GM18909 (cell line): ENCODE measurements around the gene CHEK1.
"Not testable (repeated sequence)": the region's sequence is repeated elsewhere in the genome, so short reads cannot be mapped to it uniquely, and the experiment has no call there.

Experiments used
- ATAC-seq: cut with Tn5 transposase; IDR thresholded peaks from one replicate; pipeline ENCODE4 v1.9.1; 2021; ENCODE audit warnings: mild to moderate bottlenecking; ENCODE audit not compliant: unreplicated experiment, poor library complexity

Gene CHEK1

DNA sequence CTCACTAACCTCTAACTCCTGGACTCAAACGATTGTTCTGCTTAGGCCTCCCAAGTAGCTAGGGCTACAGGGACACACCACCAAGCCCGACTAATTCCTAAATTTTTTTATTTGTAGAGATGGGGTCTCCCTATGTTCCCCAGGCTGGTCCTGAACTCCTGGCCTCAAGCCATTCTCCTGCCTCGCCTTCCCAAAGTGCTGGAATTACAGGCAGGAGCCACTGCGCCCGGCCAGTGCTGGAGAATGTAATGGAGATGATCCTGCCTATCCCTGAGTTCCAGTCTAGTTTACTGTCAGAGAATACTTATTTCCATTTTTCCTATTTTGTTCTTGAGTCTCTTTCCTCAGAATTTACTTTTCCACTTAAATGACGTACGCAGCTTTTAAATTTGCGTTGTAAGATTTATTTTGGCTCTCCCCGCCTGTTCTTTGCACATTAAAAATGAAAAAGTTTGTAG, at the start of gene CHEK1:
Gene CHEK1 (plus strand): TSS at position 408 of the 458 bp plus-strand sequence. CDS start 1,606 bp downstream, outside the sequence.
- no peak for ATAC-seq

DNA sequence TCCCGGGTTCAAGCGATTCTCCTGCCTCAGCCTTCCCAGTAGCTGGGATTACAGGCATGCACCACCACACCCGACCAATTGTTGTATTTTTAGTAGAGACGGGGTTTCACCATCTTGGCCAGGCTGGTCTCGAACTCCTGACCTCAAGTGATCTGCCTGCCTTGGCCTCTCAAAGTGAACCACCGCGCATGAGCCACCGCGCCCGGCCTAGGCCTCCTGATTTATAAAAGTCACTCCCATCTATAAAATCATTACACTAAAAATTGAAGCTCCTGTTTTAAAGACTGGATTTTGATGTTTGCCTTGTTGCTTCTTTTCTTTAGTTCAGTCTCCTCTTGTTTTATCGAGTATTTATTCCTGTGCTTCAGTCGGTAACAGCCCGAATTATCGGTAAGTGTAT, 47.8 kb upstream of the CHEK1 start:
- not testable (repeated sequence) for ATAC-seq

DNA sequence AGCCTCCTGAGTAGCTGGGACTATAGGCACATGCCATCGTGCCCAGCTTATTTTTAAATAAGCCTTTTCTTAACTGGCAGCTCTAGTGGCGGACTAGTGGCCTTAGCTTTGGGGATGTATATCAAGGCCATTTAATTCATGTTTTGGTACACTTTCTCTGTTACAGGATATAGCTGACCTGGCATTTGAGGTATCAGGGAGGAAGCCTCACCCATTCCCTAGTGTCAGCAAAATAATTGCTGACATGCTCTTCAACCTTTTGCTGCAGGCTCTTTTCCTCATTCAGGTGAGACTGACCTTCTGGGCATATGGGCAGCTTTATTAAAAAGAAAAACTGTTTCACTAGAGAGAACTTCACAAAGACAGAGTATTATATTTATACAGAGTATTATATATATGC, 46.2 kb upstream of the CHEK1 start:
- no peak for ATAC-seq

DNA sequence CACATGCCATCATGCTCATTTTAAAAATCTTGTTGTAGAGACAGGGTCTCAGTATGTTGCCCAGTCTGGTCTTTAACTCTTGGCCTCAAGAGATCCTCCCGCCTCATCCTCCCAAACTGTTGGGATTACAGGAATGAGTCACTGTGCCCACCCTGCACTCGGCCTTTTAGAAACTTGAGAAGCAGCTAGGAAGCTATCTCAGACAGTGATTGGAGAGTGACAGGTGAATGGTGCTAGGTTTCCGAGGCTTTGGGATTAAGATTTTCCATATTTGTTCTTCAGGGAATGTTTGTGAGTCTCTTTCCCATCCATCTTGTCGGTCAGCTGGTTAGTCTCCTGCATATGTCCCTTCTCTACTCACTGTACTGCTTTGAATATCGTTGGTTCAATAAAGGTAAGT, 45.2 kb upstream of the CHEK1 start:
- ATAC-seq: no peak

DNA sequence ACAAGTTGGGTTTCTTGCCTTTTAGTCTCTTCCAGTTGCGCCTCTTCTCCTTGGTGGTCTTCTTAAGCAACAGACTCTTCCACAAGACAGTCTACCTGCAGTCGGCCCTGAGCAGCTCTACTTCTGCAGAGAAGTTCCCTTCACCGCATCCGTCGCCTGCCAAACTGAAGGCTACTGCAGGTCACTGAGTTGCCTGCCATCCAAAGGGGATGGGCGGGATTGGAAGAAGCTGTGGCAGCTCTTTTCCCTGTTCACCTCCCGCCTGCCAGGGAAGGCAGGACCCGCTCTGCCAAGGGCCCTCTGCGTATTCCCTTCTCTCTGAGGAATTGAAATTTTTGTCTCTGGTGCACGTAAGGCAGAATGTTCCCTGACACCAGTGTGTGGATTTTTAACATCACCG, 41.5 kb upstream of the CHEK1 start:
- ATAC-seq: no peak

DNA sequence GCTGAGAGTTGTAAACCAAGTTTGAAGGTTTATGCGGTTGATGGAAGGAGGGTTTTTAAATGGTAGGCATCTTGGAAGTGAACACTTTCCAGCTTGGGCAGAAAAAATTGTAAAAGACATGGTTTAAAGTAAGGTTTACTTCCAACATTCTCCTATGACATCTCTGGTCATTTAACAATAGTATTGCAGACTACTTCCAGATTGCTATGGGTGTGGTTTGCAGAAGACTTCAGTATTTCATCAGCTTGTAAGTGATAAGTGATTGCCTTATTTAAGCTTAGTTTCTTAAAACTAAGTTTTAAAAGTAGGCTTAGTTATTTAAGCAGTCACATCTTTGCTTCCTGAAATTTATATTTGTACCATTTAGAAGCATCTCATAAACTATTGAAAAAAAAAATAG, 39.5 kb upstream of the CHEK1 start:
- ATAC-seq: no peak

DNA sequence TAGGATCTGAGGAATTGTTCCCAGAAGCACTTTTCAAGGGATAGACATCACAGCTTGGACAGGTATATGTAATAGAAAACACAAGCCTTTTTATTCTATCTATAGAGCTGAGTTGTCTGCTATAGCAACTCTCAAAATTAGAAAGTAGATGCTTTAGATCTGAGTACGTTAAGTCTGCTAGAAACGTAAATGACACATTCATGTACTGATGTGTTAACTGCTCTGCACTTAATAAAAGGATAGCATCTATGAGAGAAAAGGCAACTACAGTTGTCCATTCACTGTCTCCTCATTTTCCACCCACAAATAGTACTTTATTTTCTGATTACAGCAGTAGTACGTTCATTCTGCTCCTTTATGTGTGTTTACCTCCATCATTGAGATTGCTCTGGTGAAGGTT, 38.3 kb upstream of the CHEK1 start:
- ATAC-seq: no peak

DNA sequence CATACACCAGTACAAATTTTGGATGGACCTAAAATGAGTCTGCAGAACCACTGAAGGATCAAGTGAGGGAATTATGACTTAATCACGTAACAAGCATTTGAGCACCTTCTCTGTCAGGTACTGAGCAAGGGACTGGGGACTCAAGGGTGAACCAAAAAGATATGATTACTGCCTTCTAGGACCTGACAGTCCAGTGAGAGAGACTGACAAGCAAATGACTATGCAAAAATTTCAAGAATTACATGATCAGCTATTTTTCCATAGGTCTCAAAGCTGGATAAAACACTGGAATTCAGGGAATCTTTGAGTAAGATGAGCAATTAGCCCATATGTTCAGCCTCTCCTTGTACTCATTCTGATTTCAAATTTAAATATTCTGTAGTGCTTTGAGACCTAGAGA, 37.5 kb upstream of the CHEK1 start:
- no peak for ATAC-seq

DNA sequence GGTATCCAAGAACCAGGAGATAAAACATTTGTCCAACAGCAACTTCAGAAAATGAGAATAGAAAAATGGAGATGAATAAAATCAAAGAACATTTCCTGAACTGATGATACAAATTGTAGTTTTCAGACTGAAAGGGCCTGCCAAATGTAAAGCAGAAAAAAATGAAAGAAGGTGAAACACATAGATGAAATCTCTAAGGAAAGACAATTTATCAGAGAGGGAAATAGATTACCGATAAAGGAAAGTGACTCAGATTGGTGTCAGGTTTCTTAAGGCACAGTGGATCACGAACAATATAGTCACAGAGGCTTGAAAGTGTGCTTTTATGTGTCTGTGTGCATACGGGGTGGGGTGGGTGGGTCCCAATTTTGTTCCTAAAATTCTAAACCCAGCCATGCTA, 36.5 kb upstream of the CHEK1 start:
- no peak for ATAC-seq

DNA sequence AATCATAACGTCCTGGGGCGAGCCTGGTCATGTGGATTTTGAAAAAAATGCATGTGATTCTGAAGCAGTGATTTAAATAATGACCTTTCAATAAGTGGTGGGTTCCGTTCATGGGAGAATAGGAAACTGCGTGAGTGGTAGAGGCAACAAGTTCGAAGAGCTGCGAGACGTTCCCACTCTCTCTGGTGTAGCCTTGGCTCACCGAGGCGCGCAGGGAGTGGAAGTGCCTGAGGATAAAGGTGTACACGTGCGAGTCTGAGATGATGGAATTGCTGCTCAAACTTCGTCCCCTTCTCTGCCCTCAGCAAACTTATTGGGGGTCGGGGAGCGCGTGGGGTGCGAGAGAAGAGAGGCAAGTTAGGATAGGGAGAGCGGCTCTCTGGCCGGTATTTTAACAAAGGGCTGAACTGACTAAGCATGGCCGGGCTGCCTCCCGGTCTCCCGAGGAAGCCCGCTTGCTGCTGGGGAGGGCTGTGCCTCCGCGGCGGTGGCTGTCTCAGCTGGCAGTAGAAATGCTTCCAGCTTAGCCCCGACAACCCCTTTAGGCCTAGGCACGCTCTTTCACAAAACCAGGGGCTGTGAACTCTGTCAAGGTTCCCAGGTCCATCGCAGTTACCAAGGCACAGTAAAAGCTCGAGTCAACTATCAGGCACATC, 33.2 kb upstream of the CHEK1 start:
- peak; percentile 20 for ATAC-seq

DNA sequence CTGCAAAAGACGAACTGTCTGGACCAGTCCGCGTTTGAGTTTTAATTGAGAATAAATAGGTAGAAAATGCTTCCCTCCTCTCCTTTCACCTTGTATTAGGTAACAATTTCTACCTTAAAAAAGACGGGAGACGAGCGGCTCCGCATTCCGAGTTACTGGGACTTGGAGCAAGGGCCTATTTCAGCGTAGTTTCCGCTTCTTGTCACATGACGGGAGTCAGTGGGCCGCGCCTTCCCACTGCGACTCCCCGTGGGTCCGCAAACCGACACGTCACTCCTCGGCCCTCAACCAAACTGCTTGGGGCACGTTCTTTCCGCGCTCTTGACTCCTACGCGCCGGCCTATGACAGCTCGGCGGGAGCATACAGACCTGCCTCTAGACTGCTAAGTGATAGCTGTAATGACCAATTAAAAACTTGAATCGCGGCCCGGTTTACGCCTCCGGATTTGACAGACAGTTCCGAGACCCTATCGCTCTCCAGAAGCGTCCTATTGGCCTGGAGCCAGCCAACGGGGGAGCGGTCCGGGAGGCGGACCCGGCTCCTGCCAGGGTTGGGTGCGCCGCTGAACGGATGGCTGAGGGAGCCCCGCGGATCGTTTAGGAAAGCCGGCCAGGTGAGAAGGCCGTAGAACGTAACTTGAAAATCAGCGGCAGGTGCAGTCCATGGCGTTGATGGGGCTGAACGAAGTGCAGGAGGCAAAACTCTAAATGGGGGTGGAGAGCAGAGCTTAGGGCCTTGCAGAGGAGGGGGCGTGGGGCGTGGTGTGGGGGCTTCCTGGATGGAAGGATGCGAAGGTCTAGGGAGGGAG, 32.5 kb upstream of the CHEK1 start, which contains the start of gene STT3A:
Gene STT3A (plus strand): TSS at position 548 of the 809 bp plus-strand sequence. CDS start 3,064 bp downstream, outside the sequence.
- peak; percentile 98 for ATAC-seq

DNA sequence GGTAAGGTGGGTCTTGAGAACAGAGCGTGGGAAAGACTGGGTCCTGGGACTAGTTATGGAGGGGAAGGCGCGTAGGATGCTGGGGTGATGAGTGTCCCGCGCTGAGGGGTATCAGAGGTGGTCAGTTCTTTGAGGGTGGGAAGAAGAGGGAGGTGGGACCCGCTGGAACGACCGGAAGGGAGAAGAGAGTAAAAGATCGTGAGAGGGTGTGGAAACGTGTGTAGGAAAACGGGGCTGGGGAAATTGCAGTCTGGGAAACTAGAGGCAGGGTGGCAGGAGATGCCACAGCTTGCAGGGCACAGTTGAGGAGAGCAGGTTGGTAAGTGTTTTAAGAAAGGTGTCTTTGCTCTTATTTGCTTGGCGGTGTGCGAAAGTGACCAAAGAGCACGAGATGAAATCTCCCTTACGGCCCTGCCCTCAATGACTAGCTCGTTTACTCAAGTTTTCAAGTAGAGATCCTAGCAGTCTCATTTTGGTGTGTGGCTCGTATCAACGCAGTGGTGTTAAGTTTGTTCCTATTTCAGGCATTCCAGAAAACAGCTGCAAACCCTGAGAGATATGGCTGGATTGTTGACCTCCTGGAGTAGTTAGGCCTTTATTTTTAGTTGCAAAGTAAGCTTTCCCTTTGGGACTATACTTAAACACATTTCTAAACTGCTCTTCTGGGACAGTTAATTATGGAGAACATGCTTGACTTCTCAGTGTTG, 31.7 kb upstream of the CHEK1 start:
- ATAC-seq: peak; percentile 1

DNA sequence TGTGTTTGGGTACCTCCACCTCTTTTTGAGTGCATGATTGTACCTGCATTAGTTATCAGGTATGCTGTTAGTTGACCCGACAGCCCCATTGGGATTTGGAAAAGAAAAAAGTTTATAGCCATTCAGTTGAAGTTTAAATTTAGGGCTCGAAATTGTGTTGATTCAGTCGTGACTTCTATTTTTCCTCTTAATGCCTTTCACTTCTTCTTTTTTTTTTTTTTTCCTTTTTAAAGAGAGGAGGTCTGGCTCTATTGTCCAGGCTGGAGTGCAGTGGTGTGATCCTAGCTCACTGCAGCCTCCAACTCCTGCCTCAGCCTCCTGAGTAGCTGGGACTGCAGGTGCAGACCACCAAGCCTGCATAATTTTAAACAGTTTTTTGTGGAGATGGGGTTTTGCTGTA, 30.0 kb upstream of the CHEK1 start:
- ATAC-seq: no peak

DNA sequence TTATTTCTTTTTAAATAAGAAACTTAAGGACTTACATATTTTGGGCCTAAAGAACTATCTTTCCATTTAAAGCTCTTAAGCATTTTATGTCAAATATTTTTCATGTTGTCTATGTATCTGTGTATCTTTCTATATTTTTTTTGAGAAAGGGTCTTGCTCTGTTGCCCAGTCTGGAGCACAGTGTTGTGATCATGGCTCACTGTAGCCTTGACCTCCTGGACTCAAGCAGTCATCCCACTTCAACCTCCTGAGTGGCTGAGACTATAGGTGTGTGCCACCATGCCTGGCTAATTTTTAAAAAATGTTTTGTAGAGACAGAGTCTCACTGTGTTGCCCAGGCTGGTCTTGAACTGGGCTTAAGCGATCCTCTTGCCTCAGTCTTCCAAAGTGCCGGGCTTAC, 24.3 kb upstream of the CHEK1 start:
- no peak for ATAC-seq

DNA sequence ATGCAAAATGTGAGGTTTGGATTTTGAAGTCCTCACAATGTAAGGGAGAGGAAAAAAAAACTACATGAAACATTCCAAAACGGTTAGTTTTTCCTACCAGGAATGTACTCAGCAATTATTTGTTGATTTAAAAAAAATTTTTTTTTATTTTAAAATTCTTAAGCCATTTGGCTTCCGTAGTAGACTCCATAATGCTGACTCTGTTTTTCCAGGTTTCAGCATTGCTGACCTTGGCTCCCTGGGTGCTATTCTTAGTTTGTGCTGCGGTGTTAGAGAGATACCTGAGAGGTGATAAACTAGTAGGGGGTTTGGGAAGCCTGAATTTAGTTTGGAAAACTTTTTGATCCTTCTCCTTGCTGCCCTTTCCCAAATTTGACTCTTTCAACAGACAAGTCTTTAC, 21.8 kb upstream of the CHEK1 start:
- no peak for ATAC-seq

DNA sequence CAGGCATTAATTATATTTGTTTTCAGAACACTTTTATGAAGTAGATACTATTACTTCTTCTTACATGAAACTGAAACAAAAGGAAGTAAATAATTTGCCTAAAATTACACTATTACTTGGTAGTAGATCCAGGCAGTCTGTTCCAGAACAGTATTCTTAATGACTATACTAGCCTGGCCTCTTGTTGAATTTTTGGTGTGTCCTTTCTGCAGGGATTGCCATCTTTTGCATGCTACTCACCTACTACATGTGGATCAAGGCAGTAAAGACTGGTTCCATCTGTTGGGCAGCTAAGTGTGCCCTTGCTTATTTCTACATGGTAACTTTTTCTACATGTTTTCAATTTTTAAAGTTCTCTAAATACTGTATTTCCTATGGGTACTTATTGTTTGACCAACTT, 19.5 kb upstream of the CHEK1 start:
- ATAC-seq: no peak

DNA sequence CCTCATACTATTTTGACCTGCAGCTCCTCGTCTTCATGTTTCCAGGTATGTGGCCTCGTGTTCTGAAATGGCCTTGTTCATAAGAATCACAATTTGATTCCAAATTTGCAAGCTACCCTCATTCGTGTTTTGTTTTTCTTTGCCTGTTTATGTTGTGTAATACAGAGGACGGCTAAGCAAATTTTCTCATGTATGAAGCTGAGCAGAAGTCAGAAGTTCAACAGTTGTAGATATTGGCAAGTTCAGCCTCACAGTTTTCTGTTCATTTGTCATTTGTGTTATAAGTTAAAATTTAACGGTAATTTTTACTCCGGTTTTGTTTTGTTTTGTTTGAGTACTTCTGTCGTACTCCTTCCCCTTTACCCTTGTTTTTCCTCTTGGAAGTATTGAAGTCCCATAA, 15.4 kb upstream of the CHEK1 start:
- no peak for ATAC-seq

DNA sequence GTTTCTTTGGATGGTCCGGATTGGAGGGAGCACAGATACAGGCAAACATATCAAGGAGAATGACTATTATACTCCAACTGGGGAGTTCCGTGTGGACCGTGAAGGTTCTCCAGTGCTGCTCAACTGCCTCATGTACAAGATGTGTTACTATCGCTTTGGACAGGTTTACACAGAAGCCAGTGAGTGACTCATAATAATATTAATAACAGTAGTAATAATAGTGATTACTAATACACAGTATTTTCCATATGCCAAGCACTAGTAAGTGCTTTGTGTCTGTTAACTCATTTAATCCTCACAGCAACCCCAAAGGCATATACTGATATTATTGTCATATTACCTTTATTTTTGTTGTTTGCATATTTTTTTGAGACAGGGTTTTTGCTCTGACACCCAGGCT, 6.6 kb upstream of the CHEK1 start:
- no peak for ATAC-seq

DNA sequence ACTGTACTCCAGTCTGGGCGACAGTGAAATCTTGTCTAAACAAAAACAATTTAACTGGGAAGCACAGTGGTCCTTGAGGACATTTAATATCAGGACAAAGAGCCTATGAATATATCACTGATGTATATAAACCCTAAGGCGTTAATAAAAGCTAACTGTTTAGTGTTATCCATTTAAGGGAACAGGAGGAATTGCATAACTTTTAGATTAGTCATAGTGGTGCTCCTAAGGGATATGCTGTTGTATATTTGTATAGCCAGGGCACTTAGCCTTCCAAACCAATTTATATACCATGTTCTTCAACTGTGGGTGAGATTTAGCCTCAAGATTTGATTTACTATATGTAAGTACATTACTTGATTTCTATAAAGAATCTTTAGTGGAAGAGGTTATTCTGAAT, 3.0 kb upstream of the CHEK1 start:
- ATAC-seq: no peak

DNA sequence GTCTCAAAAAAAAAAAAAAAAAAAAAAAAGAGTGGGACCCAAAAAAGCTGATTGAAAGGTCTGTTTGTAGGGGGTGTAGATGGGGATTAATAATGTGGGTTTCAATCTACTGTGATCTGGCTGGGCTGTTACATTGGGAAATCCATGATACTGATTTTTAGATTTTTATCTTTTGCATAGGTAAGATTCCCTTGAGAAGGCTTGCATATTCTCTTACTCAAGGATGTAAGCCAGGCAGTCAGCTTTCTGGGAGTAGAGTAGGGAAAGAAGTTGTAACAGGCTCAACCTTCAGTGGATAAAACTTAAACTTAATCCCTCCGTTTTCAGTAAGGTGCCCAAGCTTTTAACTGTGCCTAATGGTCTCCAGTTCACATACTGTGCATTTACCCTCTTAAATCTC, 1.9 kb upstream of the CHEK1 start:
- no peak for ATAC-seq

DNA sequence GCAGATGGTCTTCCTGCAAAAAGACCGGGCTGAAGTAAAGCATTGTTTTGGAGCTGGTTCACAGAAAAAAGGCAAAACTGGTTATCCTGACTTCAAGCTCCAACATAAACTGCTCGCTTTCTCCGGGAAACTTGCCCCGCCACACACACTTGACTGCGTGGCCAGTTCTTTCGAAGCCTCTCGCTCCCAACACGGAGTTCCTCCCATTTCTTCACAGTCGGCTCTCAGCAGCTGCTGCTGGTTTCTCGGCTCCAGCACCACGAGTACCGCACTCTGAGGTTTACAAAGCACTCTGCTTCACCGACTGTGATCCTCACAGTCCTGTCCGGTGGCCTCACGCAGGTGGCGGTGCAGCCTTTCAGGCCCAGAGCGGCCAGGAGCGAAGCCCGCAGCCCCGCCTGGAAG, 264 bp downstream of the CHEK1 start:
- no peak for ATAC-seq
